G401 (cell line): ENCODE measurements around the gene TBC1D13. TPM values are rescaled to one million over a fixed set of nuclear protein-coding genes. Genes with fewer than 3 reads are reported as not detected.
"Not testable (repeated sequence)": the region's sequence is repeated elsewhere in the genome, so short reads cannot be mapped to it uniquely, and the experiment has no call there.

Experiments
- DNase-seq: peaks from one replicate; pipeline ENCODE4 v3.0.0-alpha.2; 2015; ENCODE audit warnings: low spot score
- in situ Hi-C: cut with HindIII; loops from 2 replicates; pipeline ENCODE4 v1.10.0; 2016; ENCODE audit warnings: low sequenced_read_pairs, mixed read lengths
- total RNA-seq: library from RNA; depleted of rRNA; stranded (reverse); fragments of >200 nt; shearing (Covaris generic); gene quantifications from 2 replicates; pipeline ENCODE4 v1.2.3, GENCODE V29; 2014; rRNA removed

TBC1D13 gene
- total RNA-seq, 1 experiment from 2014 or later, result 2.5 TPM

DNA sequence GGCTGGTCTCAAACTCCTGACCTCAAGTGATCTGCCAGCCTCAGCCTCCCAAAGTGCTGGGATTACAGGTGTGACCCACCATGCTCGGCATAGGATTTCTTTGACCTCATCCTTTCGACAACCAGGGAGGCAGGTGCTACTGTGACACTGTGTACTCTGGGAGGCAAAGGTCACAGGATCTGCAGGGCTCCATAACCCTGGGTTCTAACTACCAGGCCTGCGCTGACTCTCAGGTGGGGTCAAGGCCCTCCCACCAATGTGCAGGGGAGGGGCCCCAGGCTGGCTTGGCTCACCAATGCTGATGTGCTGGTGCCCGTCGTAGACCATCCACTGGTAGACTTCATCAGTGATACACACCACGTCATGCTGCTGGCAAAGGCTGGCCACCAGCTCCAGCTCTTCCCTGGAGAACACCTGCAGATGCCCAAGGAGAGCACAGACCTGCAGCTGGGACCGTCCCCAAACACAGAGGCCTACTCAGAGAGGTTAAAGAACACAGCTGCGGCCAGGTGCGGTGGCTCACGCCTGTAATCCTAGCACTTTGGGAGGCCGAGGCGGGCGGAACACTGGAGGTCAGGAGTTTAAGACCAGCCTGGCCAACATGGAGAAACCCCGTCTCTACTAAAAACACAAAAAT lies 49.6 kb downstream of the TBC1D13 start:
- no peak for DNase-seq
- in situ Hi-C loops, result no loop called here

DNA sequence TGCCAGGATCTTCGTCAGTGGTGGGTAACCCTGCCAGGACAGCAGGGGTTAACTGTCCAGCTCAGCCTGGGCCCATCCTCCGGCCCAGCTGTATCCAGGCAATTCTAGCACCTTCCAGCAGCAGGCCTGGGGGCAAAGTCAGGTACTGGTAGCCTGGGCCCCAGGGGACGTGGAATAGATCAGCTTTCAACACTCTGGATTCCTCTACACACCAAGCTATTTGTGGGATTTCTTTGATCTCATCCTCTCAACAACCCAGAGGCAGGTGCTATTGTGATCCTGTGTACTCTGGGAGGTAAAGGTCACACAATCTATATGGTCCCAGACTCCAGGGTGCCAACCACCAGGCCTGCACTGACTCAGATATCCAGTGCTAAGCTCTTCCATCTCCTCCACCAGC lies 51.3 kb downstream of the TBC1D13 start:
- no peak for DNase-seq
- in situ Hi-C loops, result no loop called here

DNA sequence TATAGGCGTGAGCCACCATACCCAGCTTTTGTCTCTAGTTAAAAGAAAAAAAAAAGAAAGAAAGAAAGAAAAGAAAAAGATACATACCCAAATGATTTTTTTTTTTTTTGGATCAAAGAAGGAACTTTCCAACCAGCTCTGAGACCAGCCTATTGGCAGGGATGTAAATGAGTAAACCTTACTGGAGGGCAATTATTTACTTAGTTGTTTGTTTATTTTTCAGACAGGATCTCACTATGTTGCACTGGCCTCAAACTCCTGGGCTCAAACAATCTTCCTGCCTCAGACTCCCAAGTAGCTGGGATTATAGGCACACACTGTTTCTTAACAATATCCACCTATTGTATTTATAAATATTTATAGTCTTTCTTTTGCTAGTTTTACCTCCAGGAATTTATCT lies 53.5 kb downstream of the TBC1D13 start:
- in situ Hi-C loops, result no loop called here
- DNase-seq, result no peak

GRCh38 chr9:128841694-128842492 lies 54.8 kb downstream of the TBC1D13 start:
- in situ Hi-C loops, result no loop called here
- DNase-seq, result no peak

GRCh38 chr9:128843171-128843570 lies 56.1 kb downstream of the TBC1D13 start:
- in situ Hi-C loops, DNase-seq: not testable (repeated sequence)

DNA sequence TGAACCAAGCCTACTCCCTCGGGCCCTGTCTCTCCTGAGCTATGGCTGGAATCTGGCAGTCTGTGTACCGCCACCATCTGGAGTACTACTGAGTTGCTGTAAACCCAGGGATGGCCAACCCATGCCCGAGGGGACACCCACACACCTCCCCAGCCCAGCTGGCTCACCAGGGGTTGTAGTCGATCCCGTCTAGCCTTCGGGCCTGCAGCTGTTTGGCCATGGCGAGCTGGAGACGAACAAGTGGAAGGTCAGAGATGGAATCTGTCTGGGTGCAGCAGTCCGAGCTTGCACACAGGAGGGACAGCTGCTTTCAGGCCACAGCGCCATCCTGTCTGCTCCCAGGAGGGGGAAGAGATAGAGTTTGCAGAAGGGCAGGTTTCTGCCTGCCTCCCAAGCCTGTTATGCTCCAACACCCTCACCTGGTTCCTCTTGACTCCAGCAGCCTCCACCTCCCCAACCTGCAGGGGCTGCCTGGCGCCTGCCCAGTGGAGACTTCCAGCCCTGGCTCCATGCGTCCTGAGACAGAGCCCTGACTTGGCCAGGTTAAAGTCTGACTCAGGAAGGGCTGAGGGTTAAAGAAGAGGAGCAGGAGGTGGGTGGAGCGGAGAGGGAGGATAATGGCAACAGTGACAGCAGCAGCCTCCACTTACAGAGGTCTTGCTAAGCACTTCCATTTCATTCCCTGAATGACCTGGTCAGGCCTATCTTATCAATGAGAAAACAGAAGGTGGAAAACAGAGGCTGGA lies 58.3 kb downstream of the TBC1D13 start:
- no peak for DNase-seq
- in situ Hi-C loops, result no loop called here

GRCh38 chr9:128846680-128847030 lies 59.6 kb downstream of the TBC1D13 start:
- no peak for DNase-seq
- in situ Hi-C loops, result no loop called here

DNA sequence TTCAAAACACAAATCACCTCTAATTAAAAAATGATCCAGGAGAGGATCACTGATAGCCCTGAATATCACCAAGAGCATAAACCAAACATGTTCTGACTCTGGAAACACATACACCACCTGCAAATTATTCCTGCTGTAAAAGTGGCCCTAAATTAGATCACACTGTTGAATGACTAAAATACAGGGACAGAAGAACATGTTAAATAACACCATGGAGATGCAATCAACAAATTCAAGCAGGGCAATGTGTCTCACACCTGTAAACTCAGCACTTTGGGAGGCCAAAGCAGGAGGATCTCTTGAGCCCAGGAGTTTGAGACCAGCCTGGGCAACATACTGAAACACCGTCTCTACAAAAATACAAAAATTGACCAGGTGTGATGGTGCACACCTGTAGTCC lies 60.8 kb downstream of the TBC1D13 start:
- DNase-seq, result no peak
- in situ Hi-C loops, result no loop called here

DNA sequence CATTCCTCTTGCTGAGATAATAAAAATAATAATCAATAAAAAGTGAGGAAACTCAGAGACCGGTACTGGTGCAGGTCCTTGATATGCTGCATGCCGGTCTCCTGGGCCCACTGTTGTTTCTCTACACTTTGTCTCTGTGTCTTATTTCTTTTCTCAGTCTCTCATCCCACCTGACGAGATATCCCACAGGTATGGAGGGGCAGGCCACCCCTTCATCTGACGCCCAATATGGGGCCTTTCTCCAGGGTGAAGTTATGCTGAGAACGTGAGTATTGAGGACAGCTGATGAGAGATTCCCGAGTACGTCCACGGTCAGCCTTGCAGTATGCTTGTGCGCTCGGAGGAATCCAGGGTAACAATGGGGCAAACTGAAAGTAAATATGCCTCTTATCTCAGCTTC lies 64.0 kb downstream of the TBC1D13 start:
- DNase-seq, in situ Hi-C loops: not testable (repeated sequence)

DNA sequence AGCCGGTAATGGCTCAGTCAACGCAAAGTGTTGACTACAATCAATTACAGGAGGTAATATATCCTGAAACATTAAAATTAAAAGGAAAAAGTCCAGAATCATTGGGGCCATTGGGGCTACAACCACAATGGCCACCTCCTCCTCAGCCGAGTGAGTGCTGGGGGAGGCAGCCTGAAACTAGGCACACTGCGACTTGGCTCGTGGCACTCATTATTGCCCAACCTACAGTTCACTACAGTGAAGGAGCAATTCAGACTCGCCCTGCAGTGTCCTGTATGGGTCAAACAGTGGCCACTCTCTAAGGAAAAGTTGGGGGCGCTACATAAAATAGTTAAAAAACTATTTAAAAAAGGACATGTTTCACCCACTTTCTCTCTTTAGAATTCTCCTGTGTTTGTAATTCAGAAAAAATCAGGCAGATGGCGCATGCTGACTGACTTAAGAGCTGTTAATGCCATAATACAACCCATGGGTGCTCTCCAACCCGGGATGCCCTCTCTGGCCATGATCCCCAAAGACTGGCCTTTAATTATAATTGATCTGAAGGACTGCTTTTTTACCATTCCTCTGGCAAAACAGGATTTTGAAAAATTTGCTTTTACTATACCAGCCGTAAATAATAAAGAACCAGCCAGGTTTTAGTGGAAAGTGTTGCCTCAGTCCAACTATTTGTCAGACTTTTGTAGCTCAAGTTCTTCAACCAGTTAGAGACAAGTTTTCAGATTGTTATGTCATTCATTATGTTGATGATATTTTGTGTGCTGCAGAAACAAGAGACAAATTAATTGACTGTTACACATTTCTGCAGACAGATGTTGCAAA lies 64.9 kb downstream of the TBC1D13 start:
- in situ Hi-C loops, result not testable (repeated sequence)
- DNase-seq, result peak; percentile 50

GRCh38 chr9:128852646-128853045 lies 65.6 kb downstream of the TBC1D13 start:
- in situ Hi-C loops, DNase-seq: not testable (repeated sequence)

DNA sequence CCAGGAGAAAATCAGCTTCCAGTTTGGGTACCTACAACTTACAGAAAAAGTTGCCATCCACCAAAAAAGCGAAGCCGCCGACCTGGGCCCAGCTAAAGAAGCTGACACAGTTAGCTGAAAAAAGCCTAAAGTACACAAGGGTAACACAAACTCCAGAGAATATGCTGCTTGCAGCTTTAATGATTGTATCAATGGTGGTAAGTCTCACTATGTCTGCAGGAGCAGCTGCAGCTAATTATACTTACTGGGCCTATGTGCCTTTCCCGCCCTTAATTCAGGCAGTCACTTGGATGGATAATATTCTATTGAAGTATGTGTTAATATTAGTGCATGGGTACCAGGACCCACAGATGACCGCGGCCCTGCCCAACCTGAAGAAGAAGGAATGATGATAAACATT lies 67.4 kb downstream of the TBC1D13 start:
- in situ Hi-C loops, DNase-seq: not testable (repeated sequence)

GRCh38 chr9:128858476-128858875 lies 71.4 kb downstream of the TBC1D13 start:
- DNase-seq, in situ Hi-C loops: not testable (repeated sequence)

Other genes with a start within 250 kb of the TBC1D13 start
- 99.1 and 103 TPM in 2 replicates for gene SPTAN1, start 234.7 kb upstream of the TBC1D13 start, total RNA-seq
- 164 and 173 TPM in 2 replicates for gene DYNC2I2, start 130.4 kb upstream of the TBC1D13 start, total RNA-seq
- gene SET, start 98.0 kb upstream of the TBC1D13 start, total RNA-seq, result 794 and 1,249 TPM in 2 replicates
- gene PKN3, start 84.8 kb upstream of the TBC1D13 start, total RNA-seq, result 34.8 and 36.7 TPM in 2 replicates
- gene ZDHHC12, start 63.1 kb upstream of the TBC1D13 start, total RNA-seq, result 36.4 and 40.2 TPM in 2 replicates
- 15.1 and 23.0 TPM in 2 replicates for gene ZER1, start 15.3 kb upstream of the TBC1D13 start, total RNA-seq
- 31.6 and 67.6 TPM in 2 replicates for gene ENDOG, start 31.2 kb downstream of the TBC1D13 start, total RNA-seq
- 31.3 and 40.1 TPM in 2 replicates for gene SPOUT1, start 42.5 kb downstream of the TBC1D13 start, total RNA-seq
- gene KYAT1, start 94.7 kb downstream of the TBC1D13 start, total RNA-seq, result 10.5 and 14.8 TPM in 2 replicates
- gene LRRC8A, start 94.9 kb downstream of the TBC1D13 start, total RNA-seq, result 19.6 and 38.7 TPM in 2 replicates
- gene PHYHD1, start 133.7 kb downstream of the TBC1D13 start, total RNA-seq, result 13.8 and 17.6 TPM in 2 replicates
- gene DOLK, start 160.3 kb downstream of the TBC1D13 start, total RNA-seq, result 33.7 and 38.6 TPM in 2 replicates
- 33.2 and 68.6 TPM in 2 replicates for gene NUP188, start 160.4 kb downstream of the TBC1D13 start, total RNA-seq
- 43.6 and 54.3 TPM in 2 replicates for gene SH3GLB2, start 241.1 kb downstream of the TBC1D13 start, total RNA-seq
- 7.8 and 20.5 TPM in 2 replicates for gene MIGA2, start 249.4 kb downstream of the TBC1D13 start, total RNA-seq